ENCODE data around the gene VPS29.
"Not testable (repeated sequence)": the region's sequence is repeated elsewhere in the genome, so short reads cannot be mapped to it uniquely, and the experiment has no call there.

The VPS29 gene

GRCh38 chr12:110501752-110502738 is at the start of gene VPS29, which contains the start of gene RAD9B:
Gene VPS29 (minus strand): TSS chr12:110502111. CDS start chr12:110502051, 60 bp downstream.
Gene RAD9B (plus strand): TSS chr12:110502331. CDS start chr12:110502338, 7 bp downstream.
- DNase-seq: peak; percentile 99

- no peak for DNase-seq
Observed at GRCh38 chr12:110550981-110551380, 49.1 kb upstream of the VPS29 start.

DNA sequence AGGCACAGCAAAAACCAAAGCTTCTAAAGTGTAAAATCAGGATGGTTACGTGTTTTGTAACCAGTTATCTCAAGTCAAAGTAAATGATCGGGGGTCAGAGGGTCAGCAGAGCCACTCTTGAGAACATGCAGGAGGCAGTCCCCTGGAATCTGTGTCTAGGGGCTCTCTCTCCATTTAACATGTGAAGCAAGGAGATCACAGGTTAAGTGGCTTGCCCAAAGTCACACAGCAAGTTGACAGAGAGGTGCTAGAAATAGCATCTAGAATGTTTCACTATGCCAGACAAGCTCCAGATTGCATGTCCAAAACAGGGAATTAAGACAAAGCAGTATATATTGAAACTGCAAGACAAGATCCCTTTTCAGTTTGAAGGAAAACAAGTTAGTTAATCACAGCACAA is 47.8 kb upstream of the VPS29 start:
- no peak for DNase-seq

DNA sequence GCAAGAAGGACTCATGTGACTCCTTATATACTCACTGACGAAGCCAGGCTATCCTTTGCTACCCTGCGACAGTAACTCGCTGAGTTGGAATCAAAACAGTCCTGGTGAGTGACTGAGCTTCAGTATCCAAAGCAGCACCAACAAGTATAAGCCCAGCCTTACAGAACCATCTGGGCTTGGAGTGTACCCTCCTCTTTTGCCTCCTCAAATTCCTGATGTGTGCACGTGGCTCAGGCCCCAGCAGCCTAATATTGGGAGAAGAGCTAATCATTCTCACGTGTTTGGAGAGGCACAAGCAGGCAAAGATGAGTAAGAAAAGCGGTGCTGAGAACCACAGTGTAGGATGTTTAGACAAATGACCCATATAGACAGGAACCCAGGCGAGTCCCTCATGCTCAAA is 46.8 kb upstream of the VPS29 start:
- DNase-seq: no peak

DNA sequence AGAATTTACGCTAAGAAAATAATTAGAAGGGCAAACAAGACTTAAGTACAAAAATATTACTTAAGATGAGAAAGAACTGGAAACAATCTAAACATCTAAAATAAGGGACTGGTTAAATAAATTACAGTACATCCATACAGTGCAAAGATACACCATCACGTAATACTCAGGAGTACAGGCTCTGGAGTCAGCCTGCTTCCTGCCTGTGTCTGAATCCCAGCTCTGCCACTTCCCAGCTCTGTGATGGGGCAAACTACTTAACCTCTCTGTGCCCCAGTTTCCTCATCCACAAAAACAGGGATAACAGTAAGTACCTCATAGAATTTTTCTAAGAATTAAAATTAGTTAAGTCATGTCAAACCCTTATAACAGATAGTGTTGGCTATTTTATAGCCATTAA is 45.2 kb upstream of the VPS29 start:
- DNase-seq: no peak

GRCh38 chr12:110546339-110546738 is 44.4 kb upstream of the VPS29 start:
- DNase-seq: no peak

GRCh38 chr12:110545812-110546211 is 43.9 kb upstream of the VPS29 start:
- no peak for DNase-seq

GRCh38 chr12:110545259-110545658 is 43.3 kb upstream of the VPS29 start:
- DNase-seq: not testable (repeated sequence)

DNA sequence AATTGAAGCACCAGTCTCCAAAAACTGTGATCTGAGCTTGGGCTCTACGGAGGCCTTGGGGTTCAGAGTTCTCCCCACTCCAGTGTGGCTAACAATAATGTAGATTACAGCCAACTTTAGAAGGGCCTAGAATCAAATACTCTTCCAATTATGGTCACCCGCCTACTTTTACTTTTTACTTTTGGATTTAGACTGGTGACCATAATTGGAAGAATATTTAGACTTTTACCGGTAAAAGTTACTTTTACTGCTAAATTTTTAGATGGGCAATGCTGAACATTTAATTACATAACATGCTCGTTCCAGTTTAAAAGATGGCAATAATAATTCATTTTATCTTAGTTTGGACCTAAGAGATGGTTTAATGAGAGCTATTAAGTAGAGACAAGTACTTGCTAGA is 42.1 kb upstream of the VPS29 start:
- no peak for DNase-seq

DNA sequence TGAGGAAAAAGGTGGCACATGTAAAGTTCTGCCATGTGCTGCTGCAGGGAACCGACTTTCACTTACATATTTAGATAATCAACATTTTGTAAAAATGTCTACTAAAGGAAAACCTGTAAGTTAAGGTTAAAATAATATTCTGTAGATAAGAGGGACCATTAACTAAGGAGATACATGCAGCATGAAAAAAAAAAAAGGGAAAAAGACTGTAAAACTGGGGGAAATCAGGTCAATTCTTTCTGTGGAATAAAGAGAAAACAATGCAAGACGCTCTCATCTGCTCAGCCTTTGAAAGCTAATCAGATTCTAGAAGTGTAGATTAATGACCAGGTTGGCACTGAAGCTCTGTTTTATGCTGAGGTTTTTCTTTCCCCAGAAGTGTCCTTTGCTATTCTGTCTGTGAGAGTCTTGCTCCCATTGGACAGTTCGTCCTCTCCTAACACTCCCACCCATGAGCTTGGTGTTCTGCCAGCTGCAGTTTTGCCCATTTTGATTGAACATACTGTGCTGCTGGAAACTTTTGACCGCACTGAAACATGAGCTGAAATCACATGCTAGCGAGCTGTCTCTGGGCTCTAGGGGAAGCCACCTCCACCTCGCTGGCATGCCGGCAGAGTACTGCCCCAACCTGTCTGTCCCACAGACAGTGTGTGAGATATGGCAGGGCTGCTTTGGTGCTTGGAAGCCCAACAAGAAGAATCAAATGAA is 41.5 kb upstream of the VPS29 start:
- no peak for DNase-seq

GRCh38 chr12:110540048-110540447 is 38.1 kb upstream of the VPS29 start:
- no peak for DNase-seq

DNA sequence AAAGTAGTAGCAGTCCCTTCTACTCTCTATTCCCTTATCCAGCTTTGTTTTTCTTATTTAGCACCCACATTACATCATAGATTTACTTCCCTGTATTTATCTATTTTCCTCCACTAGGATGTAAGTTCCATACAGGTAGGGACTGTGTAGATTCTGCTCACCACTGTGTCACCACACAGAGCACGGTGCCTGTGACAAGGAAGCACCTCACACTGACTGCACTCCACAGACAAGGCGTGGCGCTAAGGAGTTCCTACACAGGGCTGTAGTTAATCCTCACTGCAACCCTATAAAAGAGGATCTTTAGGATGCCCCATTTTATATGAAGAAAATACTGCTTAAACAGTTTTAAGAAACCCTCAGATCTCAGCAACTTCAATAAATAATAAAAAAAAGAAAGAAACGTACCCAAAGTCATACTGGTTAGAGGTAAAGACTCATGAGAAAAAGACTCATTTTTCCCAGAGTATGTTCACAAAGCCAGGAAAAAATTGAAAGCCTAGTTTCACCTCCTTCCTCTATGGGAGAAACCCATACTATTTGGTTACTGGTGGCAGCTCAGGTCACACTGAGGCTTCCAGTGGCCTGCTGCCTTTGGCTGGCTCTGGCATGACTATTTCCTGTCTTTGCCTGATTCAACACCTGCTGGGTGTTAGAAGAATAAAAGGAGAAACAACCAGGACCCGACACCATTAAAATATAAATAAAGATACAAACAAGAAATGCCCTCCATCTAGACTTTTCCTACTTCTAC is 37.1 kb upstream of the VPS29 start:
- no peak for DNase-seq

- no peak for DNase-seq
Observed at GRCh38 chr12:110537605-110538409, 35.9 kb upstream of the VPS29 start.

DNA sequence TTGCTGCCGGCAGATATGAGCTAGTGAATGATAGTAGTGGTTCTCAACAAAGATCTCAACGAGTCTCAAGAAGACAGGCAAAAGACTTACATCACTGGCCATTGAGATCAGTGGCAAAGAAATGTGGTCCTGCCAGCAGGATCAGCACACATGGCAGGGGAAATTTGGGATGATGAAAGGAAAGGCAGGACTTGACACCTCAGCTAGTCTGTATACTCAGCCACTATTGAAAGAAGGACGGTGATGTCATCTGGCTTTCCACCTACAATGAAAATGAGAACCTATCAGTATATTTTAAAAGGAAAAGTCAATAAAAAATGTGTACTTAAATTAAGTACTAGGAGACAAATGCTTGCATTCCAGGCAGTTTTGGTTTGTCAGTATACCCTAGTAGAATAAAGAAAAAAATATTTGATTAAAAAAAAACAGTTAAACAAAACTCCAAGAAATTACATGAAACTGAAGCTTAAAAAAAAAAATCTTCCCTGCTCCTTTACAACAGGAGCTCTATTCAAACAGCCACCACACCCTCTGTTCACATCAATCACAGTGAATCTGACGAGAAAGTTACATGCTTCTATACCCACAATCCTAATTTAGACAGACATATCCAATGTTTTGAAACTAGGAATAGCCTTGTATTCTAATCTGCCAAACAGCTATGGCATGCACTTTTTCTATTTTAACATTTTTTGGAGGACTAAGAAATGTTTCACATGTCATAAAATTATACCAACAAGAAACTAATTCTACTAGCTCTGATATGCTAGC is 35.1 kb upstream of the VPS29 start:
- DNase-seq: no peak

GRCh38 chr12:110534811-110535210 is 32.9 kb upstream of the VPS29 start:
- DNase-seq: no peak

DNA sequence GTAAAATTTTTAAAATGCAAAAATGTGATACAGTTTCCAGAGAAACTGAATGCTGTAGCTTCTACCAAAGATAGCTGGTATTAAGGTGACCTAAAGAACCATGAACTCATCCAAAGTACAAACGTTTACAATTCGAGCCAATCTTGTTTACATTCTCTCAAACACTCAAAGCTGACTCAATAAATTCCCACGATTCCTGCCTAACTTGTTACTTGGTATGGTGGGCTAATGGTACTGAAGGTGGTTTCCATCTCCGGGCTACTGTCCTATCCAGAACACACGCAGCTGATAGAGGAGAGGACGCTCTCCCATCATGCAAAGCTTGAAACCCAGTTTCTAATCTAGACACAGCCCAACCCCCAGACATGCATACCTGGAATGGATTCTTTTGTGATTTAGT is 31.7 kb upstream of the VPS29 start:
- DNase-seq: no peak

- DNase-seq: no peak
Observed at GRCh38 chr12:110532644-110533043, 30.7 kb upstream of the VPS29 start.

GRCh38 chr12:110531741-110532333 is 29.9 kb upstream of the VPS29 start:
- no peak for DNase-seq

DNA sequence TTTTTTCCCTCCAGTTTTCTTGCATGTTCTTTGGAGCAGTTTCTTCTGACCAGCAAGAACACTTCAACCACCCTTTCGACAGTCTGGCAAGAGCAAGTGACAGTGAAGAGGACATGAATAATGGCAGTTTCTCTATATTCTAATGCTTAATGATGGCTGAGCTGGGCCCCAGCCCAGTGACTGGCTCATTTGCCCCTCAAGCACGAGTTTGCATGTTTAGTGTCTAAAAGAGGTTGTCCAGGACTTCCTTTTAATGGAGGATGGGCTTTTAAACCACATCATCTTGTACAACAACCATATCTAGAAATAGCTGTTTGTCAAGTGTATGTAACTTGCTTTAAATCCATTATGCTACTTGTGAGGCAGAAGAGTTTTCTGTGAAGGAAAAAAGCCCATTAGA is 28.6 kb upstream of the VPS29 start:
- DNase-seq: no peak

- DNase-seq: no peak
Observed at GRCh38 chr12:110528277-110528839, 26.4 kb upstream of the VPS29 start.
